ENCODE data around the gene ZNF580.

ZNF580 gene

DNA sequence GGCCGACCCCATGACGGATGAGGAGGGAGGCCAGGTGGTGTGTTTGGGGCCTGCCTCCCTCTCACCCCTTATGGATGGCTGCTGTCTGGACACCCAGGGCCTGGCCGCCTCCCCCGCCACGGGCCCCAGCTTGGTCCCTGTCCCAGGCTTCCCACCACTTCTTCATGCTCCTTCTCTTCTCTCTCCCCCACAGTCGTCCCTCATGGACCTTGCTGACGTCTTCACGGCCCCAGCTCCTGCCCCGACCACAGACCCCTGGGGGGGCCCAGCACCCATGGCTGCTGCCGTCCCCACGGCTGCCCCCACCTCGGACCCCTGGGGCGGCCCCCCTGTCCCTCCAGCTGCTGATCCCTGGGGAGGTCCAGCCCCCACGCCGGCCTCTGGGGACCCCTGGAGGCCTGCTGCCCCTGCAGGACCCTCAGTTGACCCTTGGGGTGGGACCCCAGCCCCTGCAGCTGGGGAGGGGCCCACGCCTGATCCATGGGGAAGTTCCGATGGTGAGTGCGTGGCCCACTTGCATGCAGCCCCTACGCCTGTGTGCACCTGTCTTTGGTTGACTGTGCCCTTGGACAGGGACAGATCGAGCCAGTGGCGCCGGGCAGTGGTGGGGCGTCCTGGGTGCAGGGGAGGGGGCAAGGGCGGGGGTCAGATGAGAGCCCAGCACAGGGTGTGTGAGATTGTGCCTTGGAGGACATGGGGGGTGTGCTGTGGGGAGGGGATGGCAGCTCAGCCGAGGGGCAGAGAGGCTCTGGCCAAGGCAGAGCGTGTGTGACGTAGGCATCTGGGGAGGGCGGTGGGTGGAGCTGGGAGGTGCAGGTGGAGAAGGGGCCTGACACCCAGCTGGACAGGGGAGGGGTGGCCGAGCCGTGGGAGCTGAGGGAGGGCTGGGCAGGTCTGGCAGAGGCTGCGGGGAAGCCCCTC, 51.0 kb downstream of the ZNF580 start:
- no peak for DNase-seq (ENCODE audit: low spot score)

DNA sequence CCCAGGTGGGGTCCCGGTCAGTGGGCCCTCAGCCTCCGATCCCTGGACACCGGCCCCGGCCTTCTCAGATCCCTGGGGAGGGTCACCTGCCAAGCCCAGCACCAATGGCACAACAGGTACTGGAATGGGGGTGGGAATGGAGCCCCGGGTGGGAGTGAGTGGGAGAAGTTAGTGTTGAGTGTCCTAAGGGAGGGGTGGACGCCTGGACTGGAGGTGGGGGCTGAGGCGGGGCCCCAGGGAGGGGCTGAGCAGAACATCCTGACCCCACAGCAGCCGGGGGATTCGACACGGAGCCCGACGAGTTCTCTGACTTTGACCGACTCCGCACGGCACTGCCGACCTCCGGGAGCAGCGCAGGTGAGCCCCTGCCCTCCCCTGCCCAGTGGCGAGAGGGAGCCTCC, 51.9 kb downstream of the ZNF580 start:
- no peak for DNase-seq (ENCODE audit: low spot score)
